HG03469 (cell line): ENCODE data around the gene STRN3.
"Not testable (repeated sequence)": the region's sequence is repeated elsewhere in the genome, so short reads cannot be mapped to it uniquely, and the experiment has no call there.

ENCODE experiments used
- ATAC-seq: cut with Tn5 transposase; IDR thresholded peaks from one replicate; pipeline ENCODE4 v1.9.1; 2021; ENCODE audit warnings: mild to moderate bottlenecking, moderate library complexity, moderate number of reproducible peaks; ENCODE audit not compliant: unreplicated experiment

STRN3 gene, protein sequence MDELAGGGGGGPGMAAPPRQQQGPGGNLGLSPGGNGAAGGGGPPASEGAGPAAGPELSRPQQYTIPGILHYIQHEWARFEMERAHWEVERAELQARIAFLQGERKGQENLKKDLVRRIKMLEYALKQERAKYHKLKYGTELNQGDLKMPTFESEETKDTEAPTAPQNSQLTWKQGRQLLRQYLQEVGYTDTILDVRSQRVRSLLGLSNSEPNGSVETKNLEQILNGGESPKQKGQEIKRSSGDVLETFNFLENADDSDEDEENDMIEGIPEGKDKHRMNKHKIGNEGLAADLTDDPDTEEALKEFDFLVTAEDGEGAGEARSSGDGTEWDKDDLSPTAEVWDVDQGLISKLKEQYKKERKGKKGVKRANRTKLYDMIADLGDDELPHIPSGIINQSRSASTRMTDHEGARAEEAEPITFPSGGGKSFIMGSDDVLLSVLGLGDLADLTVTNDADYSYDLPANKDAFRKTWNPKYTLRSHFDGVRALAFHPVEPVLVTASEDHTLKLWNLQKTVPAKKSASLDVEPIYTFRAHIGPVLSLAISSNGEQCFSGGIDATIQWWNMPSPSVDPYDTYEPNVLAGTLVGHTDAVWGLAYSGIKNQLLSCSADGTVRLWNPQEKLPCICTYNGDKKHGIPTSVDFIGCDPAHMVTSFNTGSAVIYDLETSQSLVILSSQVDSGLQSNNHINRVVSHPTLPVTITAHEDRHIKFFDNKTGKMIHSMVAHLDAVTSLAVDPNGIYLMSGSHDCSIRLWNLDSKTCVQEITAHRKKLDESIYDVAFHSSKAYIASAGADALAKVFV

DNA sequence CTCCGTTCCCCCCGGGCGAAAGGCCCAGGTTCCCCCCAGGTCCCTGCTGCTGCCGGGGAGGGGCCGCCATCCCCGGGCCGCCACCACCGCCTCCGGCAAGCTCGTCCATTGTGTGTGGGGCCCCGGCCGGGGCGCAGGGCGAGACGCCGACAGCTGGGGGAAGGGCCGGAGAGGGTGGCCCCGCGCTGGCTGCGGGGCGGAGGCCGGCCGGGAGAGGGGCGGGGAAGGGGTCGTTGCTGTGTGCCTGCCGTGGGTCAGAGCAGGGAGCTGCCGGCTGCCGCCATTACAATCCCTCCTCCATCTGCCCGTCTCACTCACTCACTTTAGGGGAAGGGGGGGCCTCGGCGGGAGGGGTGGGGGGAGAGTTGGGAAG, at the start of gene STRN3:
TSS of gene STRN3 (minus strand) at position 303 of the 373 bp plus-strand sequence. CDS start at position 109, 194 bp downstream.
- ATAC-seq, result no peak

DNA sequence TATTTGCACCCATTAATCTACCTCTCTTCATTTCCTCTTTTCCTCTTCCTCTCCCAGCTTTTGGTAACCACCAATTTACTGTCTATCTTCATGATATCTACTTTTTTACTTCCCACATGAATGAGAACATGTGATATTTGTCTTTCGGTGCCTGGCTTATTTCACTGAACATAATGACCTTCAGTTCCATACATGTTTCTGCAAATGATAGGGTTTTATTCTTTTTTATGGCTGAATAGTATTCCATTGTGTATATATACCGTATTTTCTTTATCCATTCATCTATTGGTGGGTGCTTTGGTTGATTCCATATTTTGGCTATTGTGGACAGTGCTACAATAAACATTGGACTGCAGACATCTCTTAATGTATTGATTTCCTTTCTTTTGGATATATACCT, 49.0 kb upstream of the STRN3 start:
- ATAC-seq, result no peak

DNA sequence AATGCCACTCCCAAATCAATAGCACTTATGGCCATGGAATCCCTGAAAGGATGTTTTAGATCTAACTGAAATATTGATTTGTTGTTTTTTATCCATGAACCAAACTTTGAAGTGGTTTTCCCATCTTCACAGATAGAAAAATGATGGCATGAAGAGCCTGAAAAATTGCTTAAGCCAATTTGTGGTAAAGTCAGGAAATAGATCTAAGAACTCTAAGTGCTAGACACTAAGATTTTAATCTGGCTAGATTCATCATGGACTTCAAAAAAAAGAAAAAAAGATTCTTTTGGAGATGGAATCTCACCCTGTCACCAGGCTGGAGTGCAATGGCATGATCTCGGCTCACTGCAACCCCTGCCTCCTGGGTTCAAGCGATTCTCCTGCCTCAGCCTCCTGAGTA, 45.0 kb upstream of the STRN3 start:
- no peak for ATAC-seq

DNA sequence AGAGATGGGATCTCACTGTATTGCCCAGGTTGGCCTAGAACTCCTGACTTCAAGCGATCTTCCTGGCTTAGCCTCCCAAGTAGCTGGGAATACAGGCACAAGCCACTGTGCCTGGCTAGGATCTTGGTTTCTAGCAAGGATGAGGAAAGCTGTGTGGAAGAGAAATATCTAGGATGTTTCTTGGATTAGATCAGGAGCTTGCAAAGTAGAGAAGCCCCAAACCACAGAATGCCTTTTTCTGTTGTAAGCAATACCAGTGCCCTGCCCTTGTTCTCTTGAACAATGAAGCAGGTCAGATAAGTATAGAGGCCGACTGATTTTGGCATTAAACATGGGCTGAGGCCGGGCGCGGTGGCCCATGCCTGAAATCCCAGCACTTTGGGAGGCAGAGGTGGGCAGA, 44.3 kb upstream of the STRN3 start:
- ATAC-seq, result no peak

DNA sequence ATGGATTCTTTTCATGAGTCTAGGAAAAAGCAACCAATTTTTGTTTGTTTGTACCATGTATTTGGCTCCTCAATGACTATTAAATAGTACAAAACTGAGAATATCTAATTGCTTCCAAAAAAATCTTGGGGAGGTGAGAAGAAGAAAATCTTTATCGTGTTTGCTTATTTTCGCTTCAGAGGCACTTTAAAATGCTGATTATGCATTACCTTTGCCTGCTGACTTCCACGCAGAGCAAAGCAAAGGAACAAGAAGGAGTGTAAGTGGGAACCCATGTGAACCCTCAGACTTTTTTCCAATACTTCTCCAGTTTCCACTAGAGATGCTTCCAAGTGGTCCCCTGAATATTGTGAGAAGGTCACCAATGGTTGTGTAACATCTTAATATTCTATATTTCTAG, 43.2 kb upstream of the STRN3 start:
- ATAC-seq, result no peak

DNA sequence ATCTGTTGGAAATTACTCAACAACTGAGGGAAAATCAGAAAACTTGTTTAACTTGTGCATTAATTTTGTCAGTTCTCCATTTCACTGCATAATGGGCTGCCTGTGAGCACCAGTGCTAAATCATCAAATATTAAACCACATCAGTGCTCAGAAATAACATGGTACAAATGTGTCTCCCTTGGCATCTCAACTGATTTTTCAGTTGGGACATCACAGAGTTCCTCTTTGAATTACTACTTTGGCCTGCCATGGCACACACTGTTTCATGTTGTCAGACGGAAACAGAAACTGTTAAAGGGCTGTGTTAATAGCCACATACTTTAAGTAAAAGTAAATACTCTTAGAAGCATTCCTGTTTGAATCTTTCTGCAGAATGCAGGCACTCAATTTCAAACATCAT, 42.1 kb upstream of the STRN3 start:
- no peak for ATAC-seq

DNA sequence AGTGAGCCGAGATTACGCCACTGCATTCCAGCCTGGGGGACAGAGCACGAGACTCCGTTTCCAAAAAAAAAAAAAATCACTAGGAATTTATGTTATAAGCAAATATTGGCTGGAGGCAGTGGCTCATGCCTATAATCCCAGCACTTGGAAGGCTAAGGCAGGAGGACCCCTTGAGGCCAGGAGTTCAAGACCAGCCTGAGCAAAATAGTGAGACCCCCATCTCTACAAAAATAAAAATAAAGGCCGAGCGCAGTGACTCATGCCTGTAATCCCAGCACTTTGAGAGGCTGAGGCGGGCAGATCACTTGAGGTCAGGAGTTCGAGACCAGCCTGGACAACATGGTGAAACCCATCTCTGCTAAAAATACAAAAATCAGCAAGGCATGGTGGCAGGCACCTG, 36.7 kb upstream of the STRN3 start:
- ATAC-seq, result not testable (repeated sequence)

DNA sequence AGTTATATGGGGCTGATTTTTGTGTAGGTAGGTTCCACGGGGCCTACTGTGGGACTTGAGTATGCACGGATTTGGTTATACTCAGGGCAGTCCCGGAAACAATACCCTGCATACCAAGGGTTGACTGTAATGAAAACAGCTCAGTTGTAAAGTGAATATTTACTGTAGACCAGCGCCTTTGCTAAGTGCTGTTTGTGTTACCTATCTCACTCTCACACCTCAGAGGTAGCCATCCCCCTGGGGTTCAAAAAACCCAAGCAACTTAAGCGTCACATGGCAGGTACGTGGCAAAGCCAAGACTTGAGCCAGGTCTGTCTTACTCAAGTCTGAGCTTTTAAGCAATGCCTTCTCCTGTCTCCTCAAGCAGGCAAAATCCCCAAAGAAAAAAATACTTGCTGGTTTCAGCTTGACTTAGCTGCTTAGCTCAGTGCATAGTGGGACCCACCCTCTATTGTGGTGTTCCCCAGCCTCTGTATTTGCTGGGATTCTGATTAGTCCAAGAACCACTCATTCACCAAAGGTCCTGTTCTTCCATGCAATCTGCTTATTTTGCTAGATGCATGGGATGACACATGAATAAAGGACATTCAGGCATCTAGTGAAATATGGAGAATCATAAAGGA, 34.2 kb upstream of the STRN3 start:
- ATAC-seq, result no peak

DNA sequence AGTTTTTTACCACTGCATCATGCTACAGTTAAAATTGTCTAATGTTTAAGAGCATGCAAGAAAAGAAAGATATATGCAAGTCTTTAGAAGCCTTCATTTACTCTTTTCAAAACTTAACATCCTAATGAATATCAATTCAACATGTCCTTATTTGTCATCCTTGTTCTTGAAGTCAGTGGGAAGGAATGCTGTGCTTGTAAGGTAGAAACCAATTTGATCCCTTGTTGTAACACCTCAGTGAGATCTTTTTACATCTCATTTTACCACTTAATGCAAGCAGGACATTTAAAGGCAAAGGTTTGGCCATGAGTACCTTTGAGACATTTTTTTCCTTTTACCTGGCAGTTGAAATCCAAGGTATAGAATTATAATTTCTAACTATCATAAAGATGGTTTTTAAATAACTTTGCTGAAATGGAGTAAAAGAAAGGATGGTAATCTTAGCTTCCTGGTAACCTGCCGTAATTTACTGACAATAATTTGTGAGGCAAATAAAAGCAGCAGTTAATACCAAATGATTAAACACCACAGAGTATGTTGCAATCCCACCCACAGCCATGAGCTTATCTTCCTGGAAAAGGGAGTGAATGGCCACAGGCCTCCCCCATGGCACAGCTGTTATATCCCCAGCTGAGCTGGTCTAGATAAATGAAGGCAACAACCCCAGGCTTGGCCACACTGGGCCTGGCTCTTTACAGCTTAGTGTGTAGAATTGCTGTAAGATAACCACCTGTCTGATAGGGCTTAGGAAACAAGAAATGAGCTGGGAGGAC, 33.2 kb upstream of the STRN3 start:
- no peak for ATAC-seq

DNA sequence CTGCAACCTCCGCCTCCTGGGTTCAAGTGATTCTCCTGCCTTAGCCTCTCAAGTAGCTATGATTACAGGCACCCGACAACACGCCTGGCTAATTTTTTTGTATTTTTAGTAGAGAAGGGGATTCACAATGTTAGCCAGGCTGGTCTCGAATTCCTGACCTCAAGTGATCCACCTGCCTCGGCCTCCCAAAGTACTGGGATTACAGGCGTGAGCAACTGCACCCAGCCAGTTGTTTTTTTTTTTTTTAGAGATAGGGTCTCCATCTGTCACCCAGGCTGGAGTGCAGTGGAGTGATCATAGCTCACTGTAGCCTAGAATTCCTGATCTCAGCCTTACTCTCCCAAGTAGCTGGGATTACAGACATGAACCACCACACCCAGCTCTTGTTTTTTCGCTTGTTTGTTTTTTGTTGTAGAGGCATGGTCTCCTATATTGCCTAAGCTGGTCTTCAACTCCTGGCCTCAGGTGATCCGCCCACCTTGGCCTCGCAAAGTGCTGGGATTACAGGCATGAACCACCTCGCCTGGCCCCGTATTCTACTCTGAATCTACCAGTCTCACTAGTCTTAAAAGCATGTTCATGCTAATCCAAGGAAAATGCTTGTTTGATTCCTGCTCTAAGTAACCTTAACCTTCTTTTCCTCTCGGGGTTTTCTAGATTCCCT, 31.7 kb upstream of the STRN3 start:
- ATAC-seq, result no peak

DNA sequence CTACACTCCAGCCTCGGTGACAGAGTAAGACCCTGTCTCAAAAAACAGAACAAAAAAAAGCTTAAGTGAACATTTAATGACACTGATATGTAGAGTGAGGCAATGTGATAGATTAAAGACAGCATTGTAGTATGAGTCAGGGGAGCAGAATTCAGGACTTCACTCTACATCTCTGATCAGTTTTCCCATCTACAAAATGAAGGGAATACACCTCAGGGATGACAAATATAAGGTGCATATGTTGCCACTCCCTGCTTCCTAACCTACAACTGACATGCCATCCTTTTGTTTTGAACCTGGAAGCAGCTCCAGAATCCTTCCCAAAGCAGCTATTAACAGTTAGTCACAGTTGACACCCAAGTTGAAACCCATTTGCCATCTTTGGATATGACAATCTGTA, 30.9 kb upstream of the STRN3 start:
- no peak for ATAC-seq

DNA sequence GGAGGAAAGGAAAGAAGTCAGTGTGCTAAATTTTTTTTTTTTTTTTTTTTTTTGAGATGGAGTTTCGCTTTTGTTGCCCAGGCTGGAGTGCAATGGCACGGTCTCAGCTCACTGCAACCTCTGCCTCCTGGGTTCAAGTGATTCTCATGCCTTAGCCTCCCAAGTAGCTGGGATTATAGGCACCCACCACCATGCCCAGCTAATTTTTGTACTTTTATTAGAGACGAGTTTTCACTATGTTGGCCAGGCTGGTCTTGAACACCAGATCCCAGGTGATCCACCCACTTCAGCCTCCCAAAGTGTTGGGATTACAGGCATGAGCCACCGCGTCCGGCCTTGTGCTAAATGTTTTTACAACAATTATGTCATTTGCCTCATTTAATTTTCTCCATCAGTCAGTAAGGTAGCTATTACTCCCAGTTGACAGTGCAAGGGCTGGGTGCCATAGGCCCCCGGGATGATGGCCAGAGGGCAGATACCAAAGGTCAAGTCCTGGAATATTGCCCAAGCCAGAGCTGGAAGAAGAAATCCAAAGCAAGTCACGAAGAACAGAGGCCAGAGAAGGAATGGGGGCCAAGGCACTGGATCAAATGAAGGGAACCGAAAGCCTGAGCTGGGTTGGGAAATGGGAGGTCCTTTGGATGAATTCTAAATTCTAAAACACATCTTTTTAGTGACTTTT, 26.9 kb upstream of the STRN3 start:
- ATAC-seq, result not testable (repeated sequence)

DNA sequence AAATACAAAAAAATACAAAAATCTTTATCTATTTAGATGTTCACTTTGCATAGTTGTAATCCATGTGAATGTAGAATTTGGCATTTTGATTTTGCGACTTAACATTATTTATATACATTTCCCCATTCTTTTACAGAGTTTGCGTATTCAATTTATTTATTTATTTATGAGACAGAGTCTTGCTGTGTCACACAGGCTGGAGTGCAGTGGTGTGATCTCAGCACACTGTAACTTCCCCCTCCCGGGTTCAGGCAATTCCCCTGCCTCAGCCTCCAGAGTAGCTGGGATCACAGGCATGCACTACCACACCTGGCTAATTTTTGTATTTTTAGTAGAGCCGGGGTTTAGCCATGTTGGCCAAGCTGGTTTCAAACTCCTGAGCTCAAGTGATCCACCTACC, 25.3 kb upstream of the STRN3 start:
- no peak for ATAC-seq

DNA sequence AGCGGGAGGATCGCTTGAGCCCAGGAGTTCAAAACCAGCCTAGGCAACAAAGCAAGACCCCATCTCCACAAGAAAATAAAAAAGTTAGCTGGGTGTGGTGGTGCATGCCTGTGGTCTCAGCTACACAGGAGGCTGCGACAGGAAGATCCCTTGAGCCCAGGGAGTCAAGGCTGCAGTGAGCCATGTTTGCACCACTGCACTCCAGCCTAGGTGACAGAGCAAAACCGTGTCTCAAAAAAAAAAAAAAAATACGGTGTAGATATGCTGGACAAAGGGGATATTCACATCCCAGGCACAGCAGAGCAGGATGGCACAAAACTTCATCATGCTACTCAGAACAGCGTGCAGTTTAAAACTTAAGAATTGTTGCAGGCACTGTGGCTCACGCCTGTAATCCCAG, 24.8 kb upstream of the STRN3 start:
- ATAC-seq, result no peak

DNA sequence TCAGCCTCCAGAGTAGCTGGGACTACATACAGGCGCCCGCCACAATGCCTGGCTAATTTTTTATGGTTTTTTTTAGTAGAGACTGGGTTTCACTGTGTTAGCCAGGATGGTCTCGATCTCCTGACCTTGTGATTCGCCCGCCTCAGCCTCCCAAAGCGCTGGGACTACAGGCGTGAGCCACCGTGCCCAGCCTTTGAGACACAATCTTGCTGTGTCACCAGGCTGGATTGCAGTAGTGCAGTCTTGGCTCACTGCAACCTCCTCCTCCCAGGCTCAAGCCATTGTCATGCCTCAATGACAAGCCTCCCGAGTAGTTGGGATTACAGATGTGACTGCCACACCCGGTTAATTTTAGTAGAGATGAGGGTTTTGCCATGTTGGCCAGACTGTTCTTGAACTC, 21.3 kb upstream of the STRN3 start:
- no peak for ATAC-seq

DNA sequence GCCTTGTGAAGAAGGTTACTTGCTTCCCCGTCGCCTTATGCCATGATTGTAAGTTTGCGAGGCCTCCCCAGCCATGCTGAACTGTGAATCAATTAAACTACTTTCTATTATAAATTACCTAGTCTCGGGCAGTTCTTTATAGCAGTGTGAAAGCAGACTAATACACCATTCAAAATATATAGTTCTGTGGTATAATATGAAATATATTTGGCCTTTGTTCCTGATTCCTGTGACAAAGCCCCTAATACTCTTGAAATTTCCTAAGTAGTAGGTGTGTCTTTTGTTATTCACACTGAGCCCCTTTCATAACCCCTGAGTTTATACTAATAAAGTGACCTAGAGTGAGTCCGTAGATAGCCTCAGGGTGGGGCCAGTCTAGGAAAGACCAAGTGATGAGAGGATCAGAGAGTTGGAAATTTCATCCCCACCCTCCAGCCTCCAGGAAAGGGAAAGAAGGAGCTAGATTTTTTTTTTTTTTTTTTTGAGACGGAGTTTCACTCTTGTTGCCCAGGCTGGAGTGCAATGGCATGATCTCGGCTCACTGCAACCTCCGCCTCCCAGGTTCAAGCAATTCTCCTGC, 19.4 kb upstream of the STRN3 start:
- no peak for ATAC-seq

DNA sequence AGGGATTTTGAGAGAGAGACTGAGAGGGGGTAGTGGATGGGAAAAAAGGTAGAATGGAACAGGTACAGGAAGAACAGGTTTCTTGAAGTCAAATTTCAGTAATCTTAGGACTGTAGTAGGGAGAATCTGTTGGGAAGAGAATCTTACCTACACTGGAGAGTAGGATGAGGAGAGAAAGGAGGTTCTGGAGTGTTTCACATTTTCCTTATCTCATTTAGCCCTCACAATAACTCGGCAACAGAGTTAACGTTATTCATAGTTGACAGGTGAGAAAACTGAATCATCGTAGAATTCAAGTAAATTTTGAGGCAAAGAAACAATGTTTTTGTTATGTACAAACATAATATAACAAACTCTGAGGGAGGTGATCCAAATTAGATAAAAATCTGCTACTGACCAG, 17.2 kb upstream of the STRN3 start:
- no peak for ATAC-seq

DNA sequence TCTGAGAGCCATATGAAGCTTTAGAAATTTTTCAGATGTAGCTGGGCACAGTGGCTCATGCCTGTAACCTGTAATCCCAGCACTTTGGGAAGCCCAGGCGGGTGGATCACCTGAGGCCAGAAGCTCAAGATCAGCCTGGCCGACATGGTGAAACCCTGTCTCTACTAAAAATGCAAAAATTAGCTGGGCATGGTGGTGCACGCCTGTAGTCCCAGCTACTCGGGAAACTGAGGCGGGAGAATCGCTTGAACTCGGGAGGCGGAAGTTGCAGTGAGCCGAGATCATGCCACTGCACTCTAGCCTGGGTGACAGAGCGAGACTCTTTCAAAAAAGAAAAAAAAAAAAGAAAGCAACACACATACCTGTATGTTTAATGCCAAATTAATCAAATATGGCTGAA, 16.7 kb upstream of the STRN3 start:
- not testable (repeated sequence) for ATAC-seq

DNA sequence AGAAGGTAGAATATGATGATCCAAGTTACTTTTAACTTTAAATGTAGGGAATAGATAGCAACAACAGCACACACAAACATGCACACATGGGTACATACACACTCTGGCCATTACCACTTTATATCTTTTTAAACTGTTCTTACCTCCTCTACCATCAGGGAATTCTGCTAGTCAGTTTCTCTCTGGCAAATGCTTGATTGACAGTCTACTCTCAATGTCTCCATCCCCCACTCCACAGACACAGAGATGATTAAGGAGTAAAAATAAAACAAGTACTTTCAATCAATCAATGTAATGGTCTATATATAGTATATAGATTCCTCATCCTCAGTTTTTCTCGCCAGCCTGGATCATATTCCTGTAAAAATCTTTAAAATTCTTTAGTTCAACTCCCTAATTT, 16.1 kb upstream of the STRN3 start:
- ATAC-seq, result no peak
